Measurements from ENCODE around the gene ATP6AP1.

DNA sequence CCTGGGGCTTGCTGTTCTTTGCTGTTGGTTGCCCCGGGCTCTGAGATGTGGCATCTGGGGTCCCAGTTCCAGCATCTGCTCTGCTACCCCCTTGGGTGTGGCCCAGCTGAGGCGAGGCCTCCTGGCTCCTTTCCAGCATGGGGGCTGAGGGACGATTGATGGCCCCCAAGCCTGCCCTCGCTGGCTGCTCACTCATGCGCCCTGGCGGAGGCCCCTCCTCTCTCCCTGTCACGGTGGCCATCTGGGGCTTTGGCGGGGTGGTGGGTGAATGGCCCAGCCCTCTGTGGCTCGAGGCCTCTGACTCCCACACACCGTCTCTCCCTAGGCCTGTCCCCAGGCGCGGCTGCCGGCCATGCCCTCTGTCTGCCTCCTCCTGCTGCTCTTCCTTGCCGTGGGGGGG, 31.4 kb downstream of the ATP6AP1 start:
- TF ChIP-seq CTCF (conservative IDR thresholded peaks at IDR 0.05; ENCODE audit: low read length) (no peak), EZH2phosphoT487 (IDR thresholded peaks at IDR 0.05; ENCODE audit: borderline replicate concordance) (no peak)

All from Loucy (cell line).